Measurements from ENCODE around the gene GZMM.
A peak's percentile ranks its signal among the peaks of the same experiment; 100 is the strongest.

GZMM gene

DNA sequence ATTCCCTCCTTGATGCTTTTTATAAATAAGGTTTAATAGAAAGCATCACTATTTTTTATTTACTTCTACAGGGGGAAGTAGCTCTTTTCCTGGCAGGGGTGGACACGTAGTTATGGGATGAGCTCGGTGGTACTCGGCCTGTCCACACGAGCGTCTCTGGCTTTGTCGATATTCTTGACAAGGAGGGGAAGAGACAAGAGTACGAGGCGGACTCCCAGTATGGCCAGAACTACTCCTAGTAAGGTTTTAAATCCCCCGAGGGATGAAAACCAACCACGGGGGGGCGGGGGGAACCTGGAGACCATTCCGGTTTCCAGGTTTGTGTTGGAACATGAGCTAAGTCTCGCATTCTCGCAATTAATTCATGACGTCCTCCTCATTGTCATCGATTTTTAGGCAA lies 23.0 kb downstream of the GZMM start:
- no peak for DNase-seq (ENCODE audit: low spot score)

DNA sequence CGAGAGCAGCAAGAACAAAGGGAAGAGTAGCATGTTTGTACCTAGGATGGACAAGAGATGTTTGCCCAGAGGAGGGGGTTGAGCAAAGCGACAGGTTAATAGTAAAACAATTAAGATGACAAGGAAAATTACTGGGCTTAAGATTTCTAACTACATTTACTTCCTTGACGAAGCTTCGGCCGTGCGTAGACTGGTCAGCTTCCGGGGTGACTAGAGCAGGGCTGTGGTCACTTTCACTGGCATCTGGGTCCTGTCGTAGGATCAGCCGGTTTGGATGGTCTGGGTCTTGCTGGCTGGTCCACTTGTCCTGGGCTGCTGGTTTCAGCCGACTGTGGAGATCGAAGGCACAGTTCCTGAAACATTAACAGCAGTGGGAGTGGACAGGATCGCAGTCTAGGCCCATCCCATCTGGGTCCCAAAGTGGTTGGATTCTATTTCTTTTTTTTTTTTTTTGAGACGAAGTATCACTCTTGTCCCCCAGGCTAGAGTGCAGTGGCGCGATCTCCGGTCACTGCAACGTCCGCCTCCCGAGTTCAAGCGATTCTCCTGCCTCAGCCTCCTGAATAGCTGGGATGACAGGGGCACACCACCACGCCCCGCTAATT lies 23.5 kb downstream of the GZMM start:
- DNase-seq (ENCODE audit: low spot score): no peak

DNA sequence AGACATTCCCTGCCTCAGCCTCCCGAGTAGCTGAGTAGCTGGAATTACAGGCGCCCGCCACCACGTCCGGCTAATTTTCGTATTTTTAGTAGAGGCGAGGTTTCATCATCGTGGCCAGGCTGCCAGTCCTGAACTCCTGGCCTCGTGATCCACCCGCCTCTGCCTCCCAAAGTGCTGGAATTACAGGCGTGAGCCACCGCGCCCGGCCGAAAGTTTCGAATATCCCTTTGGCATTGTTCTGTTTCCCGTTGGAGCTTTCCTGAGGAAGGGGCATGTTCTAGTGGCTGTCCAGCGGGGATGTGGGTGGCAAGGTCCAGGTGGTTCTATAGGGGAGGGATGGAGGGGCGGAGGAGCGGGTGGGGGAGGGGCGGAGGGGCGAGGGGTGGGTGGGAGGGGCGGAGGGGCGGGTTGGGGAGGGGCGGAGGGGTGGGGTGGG lies 26.4 kb downstream of the GZMM start:
- no peak for DNase-seq (ENCODE audit: low spot score)

DNA sequence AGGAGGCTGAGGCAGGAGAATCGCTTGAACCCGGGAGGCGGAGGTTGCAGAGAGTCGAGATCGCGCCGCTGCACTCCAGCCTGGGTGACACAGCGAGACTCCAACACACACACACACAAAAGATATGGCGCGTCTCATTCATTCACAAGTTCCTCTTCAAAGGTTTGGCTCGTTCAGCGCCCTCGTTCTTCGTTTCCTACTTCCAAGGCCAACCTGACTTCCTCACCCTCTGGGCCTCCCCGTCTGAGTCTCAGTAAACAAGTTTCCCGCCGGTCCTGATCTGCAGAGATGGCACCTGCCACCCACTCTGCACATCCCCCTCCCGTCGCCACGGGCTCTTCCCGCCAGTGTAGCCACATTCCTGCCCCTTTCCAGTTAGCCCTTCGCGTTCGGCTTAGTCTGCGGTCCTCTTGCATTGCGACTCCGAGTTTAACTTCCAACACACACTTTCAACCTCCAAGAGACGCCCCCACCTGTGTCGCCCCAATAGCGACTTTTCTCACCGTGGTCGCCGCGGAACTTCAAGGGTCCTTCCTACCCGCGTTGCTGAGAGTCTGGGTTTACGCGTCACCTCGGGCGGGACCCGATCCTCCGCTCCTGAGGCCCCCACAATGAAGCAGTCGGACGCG lies 27.2 kb downstream of the GZMM start:
- DNase-seq (ENCODE audit: low spot score): peak; percentile 71

DNA sequence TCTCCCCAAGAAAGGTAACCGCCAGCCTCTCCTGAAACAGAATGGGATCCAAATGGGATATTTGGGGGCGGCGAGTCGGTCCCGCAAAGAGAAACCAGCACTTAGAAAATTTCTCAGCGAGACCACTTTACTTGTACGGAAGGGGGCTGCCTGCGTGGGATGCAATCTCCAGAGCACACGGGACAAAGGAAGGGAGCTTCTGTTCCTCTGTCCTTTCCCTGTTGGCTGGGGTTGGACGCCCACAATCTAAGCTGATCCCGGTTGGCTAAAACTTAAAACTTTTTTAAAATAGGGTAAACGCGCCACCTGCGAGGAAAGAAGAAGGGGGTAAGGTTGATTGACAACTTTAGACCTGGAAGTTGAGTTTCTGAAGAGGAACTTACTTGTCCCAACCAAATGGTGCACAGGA lies 27.7 kb downstream of the GZMM start:
- no peak for DNase-seq (ENCODE audit: low spot score)

DNA sequence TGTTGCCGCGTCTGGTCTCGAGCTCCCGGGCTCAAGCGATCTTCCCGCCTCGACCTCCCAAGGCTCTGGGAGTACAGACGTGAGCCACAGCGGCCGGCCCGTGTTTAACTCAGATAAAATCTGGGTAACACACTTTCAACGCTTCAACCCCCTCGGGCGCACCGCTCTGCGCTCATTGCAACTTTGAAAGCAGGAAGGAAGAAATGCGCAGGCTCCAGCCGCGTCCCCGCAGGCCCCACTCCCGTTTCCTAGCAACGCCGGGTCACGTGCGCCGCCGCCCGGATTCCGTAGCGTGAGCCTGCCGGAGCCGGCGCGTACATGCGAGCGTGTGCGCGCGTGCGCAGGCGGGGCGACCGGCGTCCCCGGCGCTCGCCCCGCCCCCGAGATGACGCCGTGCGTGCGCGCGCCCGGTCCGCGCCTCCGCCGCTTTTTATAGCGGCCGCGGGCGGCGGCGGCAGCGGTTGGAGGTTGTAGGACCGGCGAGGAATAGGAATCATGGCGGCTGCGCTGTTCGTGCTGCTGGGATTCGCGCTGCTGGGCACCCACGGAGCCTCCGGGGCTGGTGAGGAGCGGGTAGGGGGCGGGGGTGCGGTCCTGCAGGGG lies 28.4 kb downstream of the GZMM start, which contains the start of gene BSG:
BSG (plus strand) TSS at position 457 of the 603 bp plus-strand sequence; CDS start at position 496, 39 bp downstream.
- peak; percentile 100 for DNase-seq (ENCODE audit: low spot score)

DNA sequence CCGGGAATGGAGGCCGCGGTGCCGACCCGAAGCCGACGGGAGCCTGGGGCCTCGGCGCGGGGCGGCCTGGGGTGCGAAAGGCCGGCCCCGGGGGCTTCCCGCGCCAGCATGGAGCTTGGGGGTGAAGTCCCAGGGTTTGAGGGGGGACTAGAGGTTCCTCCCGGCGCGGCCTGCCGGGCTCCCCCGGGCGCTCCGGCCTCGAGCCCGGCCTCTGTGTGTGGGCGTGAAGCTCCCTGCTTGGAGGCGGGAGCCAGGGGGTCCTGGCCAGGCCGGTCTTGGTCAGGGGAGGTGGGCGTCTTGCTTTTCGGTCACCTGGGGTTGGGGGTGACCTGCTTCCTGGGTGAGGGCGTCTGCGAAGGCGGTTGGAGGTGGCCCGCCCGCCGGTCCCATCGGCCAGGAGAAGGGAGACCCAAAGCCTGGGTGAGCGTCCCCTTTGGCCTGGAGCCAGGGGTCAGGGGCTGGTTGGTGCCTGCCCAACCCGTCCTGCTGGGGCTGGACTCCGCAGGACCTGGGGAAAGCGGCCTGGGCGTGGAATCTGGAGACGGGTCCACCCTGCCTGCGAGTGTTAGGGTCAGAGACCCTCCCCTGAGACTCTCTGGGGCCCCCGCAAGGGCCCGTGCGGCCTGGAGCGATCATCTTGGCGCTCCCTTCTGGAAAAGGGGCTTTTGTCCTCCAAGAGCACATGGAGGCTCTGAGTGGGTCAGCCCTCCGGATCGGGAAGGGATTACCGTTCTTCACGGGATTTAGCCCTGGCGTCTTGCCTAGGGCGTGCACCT lies 29.1 kb downstream of the GZMM start:
- peak; percentile 59 for DNase-seq (ENCODE audit: low spot score)

DNA sequence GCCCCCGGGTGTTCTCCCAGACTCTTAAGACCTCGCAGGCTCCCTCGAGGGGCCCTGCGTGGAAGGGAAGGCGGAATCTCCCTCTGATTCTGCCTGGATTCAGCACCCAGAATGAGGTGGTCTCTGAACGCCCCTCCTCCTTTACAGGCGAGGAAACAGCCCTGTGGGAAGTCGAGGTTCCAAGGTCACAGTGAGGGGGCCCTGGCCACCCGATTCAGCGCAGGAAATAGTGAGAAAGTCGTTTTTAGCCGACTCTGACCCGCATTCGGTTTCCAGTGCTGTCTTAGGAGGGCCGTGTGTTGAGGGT lies 29.6 kb downstream of the GZMM start:
- DNase-seq (ENCODE audit: low spot score): no peak

DNA sequence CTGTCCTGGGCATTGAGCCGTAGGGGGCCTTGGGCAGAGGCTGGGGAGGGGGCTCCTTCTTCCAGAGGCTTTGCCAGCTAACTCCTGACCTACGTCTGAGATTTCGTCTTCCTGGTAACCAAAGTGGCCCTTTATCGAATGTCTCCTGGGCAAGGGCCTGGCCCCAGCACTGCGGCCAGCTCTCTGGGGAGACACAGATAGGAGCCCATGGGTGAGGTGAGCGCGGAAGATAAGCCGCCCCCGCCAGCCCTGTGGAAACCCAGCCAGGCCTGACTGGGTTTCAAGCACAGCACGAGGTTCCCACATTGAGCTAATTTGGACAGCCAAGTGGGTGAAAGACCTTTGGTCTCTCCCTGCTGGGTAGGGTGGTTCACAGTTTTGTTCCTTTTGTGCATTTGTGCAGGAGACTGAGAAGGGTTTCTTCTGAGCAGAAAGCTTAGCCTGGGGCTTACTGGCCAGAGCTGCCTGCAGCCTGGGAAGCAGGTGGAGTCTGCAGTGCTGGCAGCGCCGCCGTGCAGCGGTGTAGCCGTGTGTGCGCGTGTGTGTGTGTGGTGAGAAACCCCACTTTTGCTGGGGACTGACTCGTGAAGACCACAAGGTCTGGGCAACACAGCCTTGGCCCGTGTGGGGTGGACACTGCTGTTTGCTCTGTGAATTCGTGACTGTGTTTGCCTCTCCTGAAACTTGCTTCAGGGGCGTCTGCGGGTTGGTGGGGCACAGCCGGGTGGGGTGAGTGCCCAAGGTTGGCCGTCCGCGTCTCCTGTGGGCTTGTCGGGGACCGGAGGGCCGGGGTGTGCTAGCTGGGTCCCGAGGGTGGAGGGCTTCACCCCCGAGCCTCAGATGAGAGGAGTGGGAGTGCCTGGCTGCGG lies 31.0 kb downstream of the GZMM start:
- DNase-seq (ENCODE audit: low spot score): peak; percentile 94

DNA sequence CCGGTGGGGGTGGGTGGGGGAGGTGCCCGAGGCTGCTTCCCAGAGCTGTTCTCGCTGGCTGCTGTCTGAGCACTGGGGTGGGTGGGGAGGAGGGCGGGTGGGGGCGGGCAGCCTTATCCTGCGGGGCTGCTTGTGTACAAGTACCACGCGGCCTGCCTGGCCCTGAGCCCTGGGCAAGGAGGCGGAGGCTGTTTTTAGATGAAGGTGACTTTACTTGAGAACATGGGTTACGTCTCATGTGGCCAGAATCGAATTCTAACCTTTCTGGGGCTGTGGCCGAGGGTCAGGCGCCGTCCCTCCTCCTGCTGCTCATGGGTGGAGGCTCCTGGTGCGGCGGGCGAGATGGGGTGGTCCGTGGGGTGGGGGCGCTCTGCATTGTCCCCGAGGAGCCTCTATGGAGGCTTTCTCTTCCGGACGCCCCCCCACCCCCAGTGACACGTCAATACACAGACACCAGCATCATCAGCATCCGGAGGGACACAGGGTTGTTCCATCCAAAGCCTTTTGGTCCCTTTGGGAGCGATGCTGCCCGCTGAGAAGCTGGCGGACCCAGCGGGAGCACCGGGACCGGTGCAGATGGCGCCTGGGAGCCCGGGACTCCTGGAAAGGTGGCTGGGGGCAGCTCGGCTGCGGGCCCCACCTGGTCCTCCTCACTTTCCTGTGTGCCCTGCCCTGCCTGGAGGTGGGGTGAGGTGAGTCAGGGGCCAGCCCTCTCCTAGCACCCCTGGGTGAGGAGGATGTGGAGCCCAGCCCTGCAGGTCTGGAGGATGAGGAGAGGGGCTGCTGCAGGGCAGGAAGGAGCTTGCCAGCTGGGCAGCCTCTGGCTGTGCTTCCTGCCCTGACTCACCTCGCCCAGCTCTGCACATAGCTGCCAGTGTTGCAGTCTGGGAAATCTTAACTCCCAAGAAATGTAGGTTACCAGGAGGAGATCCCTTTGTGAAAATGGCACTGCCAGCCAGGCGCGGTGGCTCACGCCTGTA lies 32.0 kb downstream of the GZMM start:
- peak; percentile 89 for DNase-seq (ENCODE audit: low spot score)

DNA sequence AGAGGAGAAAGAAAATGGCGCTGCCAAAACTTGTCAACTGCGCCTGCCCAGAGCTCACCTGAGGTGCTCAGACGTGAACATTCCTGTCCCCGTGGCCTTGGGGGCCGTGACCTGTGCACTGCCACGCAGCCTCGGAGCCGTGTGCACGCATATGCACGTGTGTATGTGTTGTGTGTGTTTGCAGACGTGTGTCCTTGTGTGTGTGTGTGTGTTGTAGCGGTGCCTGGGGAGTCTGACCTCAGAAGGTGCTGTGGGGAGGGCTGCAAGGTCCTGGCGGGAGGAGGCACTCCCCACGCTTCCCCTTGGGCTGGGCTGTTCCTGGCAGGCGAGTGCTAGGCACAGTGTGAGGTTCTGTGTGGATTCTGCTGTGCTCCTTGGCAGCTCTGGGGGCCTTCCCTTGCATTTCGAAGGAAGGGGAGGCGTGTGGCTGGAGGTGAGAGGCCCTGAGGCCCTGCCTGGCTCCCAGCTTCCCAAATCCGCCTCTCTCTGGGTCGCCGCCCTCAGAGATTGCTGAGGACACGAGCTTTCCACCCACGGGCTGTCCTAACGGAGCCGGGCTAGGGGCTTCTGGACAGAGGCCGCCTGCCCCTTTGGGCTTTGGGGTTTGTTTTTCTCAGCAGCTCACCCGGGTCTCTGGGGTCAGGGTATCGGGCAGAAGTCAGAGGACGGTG lies 33.0 kb downstream of the GZMM start:
- no peak for DNase-seq (ENCODE audit: low spot score)

DNA sequence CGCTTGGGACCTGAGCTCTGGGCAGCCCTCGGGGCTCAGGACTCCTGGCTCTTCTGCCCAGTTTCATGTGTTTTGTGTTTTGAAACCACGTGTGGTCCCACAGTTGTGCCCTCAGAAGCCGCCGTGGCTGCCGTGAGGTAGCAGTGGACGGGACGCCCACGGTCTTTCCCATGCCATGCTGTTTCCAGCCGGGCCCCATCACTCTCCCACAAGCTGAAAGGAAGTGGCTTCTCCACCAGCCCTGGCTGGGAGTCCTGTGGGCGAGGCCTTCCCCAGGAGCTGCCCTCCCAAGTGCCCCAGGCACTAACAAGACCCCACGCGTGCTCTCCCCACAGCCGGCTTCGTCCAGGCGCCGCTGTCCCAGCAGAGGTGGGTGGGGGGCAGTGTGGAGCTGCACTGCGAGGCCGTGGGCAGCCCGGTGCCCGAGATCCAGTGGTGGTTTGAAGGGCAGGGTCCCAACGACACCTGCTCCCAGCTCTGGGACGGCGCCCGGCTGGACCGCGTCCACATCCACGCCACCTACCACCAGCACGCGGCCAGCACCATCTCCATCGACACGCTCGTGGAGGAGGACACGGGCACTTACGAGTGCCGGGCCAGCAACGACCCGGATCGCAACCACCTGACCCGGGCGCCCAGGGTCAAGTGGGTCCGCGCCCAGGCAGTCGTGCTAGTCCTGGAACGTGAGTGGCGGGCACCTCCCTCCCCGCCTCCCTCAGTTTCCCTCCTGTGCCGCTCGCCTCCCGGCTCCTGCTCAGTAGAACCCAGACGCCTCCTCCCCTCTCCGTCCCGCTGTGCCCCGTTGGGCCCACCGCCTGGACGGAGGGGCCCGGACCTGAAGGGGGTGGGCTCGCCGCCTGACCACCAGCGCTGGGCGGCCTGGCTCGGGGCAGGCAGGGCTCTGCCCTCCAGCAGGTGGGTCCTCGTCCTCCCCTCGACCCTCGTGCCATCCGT lies 33.9 kb downstream of the GZMM start:
- DNase-seq (ENCODE audit: low spot score): no peak

DNA sequence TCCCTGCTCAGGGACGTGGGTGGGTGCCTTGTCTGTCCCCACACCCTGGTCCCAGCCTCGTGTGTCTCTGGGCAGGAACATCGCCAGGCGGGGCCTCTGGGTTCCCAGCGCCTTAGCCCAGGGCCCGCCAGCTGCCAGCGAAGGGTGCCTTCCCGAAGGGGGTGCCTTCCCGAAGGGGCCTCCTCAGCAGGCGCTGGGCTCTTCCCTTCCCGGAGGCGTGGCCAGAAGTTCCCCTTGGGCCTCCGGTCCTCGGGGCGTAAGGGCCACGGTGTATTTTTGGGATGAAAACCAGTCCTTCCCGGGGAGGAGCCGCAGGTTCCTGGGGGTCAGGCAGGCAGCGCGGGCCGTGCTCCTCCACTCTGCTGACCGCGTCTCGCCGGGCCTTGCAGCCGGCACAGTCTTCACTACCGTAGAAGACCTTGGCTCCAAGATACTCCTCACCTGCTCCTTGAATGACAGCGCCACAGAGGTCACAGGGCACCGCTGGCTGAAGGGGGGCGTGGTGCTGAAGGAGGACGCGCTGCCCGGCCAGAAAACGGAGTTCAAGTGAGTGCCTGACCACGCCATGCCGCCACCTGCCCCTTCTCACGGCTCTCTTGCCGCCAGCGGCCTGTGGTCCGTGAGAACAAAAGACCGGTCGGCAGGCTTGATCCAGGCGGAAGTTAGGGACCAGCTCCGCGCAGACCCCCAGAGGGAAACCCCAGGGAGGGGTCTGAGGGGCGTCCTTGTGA lies 35.4 kb downstream of the GZMM start:
- no peak for DNase-seq (ENCODE audit: low spot score)

DNA sequence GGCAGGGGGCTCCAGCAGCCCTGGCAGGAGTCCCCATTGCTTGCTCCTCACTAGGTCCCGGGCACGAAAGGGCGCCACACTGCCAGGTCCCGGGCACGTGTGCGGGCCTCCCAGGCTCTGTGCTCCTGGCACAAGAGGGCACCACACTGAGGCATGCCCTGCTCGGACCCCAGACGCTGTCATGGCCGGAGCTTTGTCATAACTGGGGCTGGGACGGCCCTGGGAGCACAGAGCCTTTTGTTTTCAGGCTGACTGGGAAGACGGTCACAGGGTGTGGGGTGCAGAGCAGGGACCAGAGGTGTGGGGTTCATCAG lies 35.9 kb downstream of the GZMM start:
- no peak for DNase-seq (ENCODE audit: low spot score)

DNA sequence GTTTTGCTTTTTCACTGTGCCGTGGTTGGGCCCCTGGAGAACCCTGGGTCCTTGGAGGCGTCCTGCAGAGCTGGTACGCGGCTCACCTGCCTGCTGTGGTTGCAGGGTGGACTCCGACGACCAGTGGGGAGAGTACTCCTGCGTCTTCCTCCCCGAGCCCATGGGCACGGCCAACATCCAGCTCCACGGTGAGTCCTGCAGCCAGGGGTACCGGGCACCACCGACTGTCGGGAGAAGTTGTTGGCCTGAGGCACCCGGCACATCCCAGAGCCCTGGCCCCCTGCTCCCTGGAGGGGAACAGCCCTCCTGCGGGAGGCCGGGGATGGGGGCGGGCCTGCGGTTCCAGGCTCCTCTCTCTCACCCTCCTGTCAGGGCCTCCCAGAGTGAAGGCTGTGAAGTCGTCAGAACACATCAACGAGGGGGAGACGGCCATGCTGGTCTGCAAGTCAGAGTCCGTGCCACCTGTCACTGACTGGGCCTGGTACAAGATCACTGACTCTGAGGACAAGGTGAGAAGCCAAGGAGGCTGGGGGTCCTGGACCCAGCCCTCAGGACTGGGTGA lies 36.5 kb downstream of the GZMM start:
- DNase-seq (ENCODE audit: low spot score): no peak

DNA sequence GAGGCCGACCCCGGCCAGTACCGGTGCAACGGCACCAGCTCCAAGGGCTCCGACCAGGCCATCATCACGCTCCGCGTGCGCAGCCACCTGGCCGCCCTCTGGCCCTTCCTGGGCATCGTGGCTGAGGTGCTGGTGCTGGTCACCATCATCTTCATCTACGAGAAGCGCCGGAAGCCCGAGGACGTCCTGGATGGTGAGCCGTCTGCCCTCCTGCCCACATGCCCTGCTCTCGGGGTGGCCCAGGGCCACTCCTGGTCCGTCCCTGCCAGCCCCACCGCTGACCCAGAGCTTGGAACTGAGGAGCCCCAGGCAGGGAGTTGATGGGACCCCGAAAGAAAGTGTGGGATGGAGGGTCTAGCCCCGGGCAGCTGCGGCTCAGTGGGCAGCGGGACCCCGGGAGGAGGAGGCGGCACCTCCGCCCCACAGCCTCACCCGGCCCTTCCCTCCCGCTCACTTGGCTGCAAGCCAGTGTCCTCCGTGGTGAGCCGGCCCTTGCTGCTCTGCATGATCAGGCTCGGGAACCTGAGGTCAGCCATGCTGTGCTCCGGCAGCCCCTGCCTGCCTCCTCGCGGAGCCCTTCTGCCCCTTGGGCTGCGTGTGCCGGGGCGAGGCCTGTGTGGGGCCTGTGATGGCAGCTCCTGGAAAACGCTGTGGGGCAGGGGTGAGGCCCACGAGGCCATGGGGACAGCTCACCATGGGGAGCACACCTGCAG lies 37.7 kb downstream of the GZMM start:
- no peak for DNase-seq (ENCODE audit: low spot score)

DNA sequence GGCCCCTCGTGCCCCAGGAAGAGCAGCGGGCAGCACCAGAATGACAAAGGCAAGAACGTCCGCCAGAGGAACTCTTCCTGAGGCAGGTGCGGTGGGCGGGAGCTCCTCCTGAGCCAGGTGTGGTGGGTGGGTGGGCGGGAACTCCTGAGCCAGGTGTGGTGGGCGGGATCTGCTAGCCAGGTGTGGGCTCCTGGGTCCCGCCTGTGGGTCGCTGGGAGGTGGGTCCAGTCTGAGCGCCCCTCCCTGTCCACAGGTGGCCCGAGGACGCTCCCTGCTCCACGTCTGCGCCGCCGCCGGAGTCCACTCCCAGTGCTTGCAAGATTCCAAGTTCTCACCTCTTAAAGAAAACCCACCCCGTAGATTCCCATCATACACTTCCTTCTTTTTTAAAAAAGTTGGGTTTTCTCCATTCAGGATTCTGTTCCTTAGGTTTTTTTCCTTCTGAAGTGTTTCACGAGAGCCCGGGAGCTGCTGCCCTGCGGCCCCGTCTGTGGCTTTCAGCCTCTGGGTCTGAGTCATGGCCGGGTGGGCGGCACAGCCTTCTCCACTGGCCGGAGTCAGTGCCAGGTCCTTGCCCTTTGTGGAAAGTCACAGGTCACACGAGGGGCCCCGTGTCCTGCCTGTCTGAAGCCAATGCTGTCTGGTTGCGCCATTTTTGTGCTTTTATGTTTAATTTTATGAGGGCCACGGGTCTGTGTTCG lies 38.8 kb downstream of the GZMM start:
- no peak for DNase-seq (ENCODE audit: low spot score)

All from hematopoietic multipotent progenitor cell treated with erythropoietin and hydrocortisone succinate and interleukin-3 and kit ligand, for 15 days (in vitro differentiated cells).